Measurements from ENCODE around the gene CCHCR1.

CCHCR1 gene

GRCh38 chr6:31121131-31121790, 36.3 kb downstream of the CCHCR1 start:
- Histone ChIP-seq H3K27me3 (ENCODE audit: insufficient read depth, poor library complexity, severe bottlenecking) (no peaks in the 10 kb centered on the region), H3K27ac (replicated peaks) (no peak overlapping the region), H3K4me3 (replicated peaks; ENCODE audit: insufficient read depth, low read length) (no peak overlapping the region)
- no peak for DNase-seq (ENCODE audit: low read depth in 1 of 2, low spot score in 1 of 2)
- TF ChIP-seq GABPA (IDR thresholded peaks at IDR 0.05; ENCODE audit: low read depth) (no peak), SPI1 (IDR thresholded peaks at IDR 0.05; ENCODE audit: borderline replicate concordance, low read depth) (no peak), CTCF (IDR thresholded peaks at IDR 0.05; ENCODE audit: insufficient read depth, low read length) (no peak), POLR2AphosphoS5 (IDR thresholded peaks at IDR 0.05; ENCODE audit: low read depth) (no peak)

GRCh38 chr6:31120151-31120915, 37.3 kb downstream of the CCHCR1 start, which contains the start of gene CDSN:
Gene CDSN (minus strand): TSS chr6:31120446. CDS start chr6:31120419, 27 bp downstream.
- TF ChIP-seq POLR2AphosphoS5 (IDR thresholded peaks at IDR 0.05; ENCODE audit: low read depth) (no peak), SPI1 (IDR thresholded peaks at IDR 0.05; ENCODE audit: borderline replicate concordance, low read depth) (no peak), GABPA (IDR thresholded peaks at IDR 0.05; ENCODE audit: low read depth) (no peak), CTCF (IDR thresholded peaks at IDR 0.05; ENCODE audit: insufficient read depth, low read length) (no peak), REST (IDR thresholded peaks at IDR 0.05; ENCODE audit: insufficient replicate concordance, low read depth) (no peak)
- no peak within 1 kb of the TSS for H3K27ac ChIP-seq (replicated peaks)
- H3K27me3 ChIP-seq (ENCODE audit: insufficient read depth, poor library complexity, severe bottlenecking), result no peaks in the 10 kb centered on the region
- no peak within 1 kb of the TSS for H3K4me3 ChIP-seq (replicated peaks; ENCODE audit: insufficient read depth, low read length)
- DNase-seq (ENCODE audit: low read depth in 1 of 2, low spot score in 1 of 2), result no peak

GRCh38 chr6:31118178-31118577, 39.4 kb downstream of the CCHCR1 start:
- Histone ChIP-seq H3K27me3 (ENCODE audit: insufficient read depth, poor library complexity, severe bottlenecking) (peaks cover 6% of the 10 kb centered on the region), H3K27ac (replicated peaks) (no peak overlapping the region), H3K4me3 (replicated peaks; ENCODE audit: insufficient read depth, low read length) (no peak overlapping the region)
- no peak for DNase-seq (ENCODE audit: low read depth in 1 of 2, low spot score in 1 of 2)
- TF ChIP-seq POLR2AphosphoS5 (IDR thresholded peaks at IDR 0.05; ENCODE audit: low read depth) (no peak), SPI1 (IDR thresholded peaks at IDR 0.05; ENCODE audit: borderline replicate concordance, low read depth) (no peak), REST (IDR thresholded peaks at IDR 0.05; ENCODE audit: insufficient replicate concordance, low read depth) (no peak), GABPA (IDR thresholded peaks at IDR 0.05; ENCODE audit: low read depth) (no peak), CTCF (IDR thresholded peaks at IDR 0.05; ENCODE audit: insufficient read depth, low read length) (no peak)
